Spinal cord (tissue), 10 donors: Measurements from ENCODE around the gene SNRNP27. TPM values are rescaled to one million over a fixed set of nuclear protein-coding genes. Genes with fewer than 3 reads are reported as not detected.
"Not testable (repeated sequence)": the region's sequence is repeated elsewhere in the genome, so short reads cannot be mapped to it uniquely, and the experiment has no call there.

Experiments used
- DNase-seq, 6 donors: peaks; one replicate each; pipeline versions ENCODE4 v3.0.0 to v3.0.0-alpha.2; 2013 to 2015; ENCODE audit warnings: low spot score in 6 of 6, low read depth in 4 of 6
- H3K27ac ChIP-seq: one replicate; pipeline ENCODE4 v1.5.1; 2013; ENCODE audit warnings: low read depth, low read length, control low read depth
- H3K27me3 ChIP-seq: one replicate; pipeline ENCODE4 v1.6.1; 2013; ENCODE audit warnings: low read length; ENCODE audit not compliant: control insufficient read depth, insufficient read depth
- H3K36me3 ChIP-seq: one replicate; pipeline ENCODE4 v1.6.1; 2013; ENCODE audit warnings: low read length; ENCODE audit not compliant: control insufficient read depth, insufficient read depth
- H3K4me1 ChIP-seq: one replicate; pipeline ENCODE4 v1.6.1; 2013; ENCODE audit warnings: low read length; ENCODE audit not compliant: control insufficient read depth, insufficient read depth
- H3K4me3 ChIP-seq: one replicate; pipeline ENCODE4 v1.5.1; 2013; ENCODE audit warnings: low read depth, low read length, control low read depth
- H3K9me3 ChIP-seq: one replicate; pipeline ENCODE4 v1.6.1; 2013; ENCODE audit warnings: low read length; ENCODE audit not compliant: control insufficient read depth, insufficient read depth
- WGBS: methylation state at CpG from one replicate; pipeline ENCODE4 v1.1.5; 2013; ENCODE audit warnings: missing lambda C conversion rate; ENCODE audit not compliant: insufficient coverage; 5-methylcytosine and 5-hydroxymethylcytosine counted together
- polyA plus RNA-seq, 2 donors: library from polyadenylated mRNA; unstranded; fragments of 120-200 nt; gene quantifications; one replicate each; pipeline ENCODE4 v1.2.1, GENCODE V29; 2013; ENCODE audit not compliant: insufficient read length in 2 of 2
- total RNA-seq, 2 donors: library from RNA; depleted of rRNA in 1 of 2; stranded (reverse); fragments of 120-200 nt in 1 of 2; fragments of >200 nt in 1 of 2; gene quantifications; one replicate each; pipeline versions ENCODE4 v1.2.3 to v1.2.4, GENCODE V29; 2013 to 2014
- donor health status: healthy.

SNRNP27 gene
- total and polyA plus RNA-seq, 4 donors = 57.0 to 95.8 (median 80.4) TPM

GRCh38 chr2:69888451-69888850, 5.3 kb upstream of the SNRNP27 start:
- WGBS = no CpG with 5 or more reads among the region's 4 CpGs
- H3K4me3 ChIP-seq = no peak overlapping the region
- H3K27ac ChIP-seq = no peak overlapping the region
- H3K36me3 ChIP-seq = no peaks in the 10 kb centered on the region
- H3K27me3 ChIP-seq = no peaks in the 10 kb centered on the region
- no peaks in the 10 kb centered on the region for H3K4me1 ChIP-seq
- DNase-seq = no peak
- no peaks in the 10 kb centered on the region for H3K9me3 ChIP-seq

GRCh38 chr2:69889302-69889701, 4.5 kb upstream of the SNRNP27 start:
- no peak for DNase-seq
- Histone ChIP-seq H3K9me3 (no peaks in the 10 kb centered on the region), H3K36me3 (no peaks in the 10 kb centered on the region), H3K27me3 (no peaks in the 10 kb centered on the region), H3K27ac (no peak overlapping the region), H3K4me3 (no peak overlapping the region), H3K4me1 (no peaks in the 10 kb centered on the region)

- Histone ChIP-seq H3K4me3 (no peak overlapping the region), H3K4me1 (peaks cover 8% of the 10 kb centered on the region), H3K36me3 (peaks cover 6% of the 10 kb centered on the region), H3K27ac (no peak overlapping the region), H3K9me3 (no peaks in the 10 kb centered on the region), H3K27me3 (no peaks in the 10 kb centered on the region)
- DNase-seq = no peak
- WGBS = no CpG with 5 or more reads among the region's 1 CpG
Measured at GRCh38 chr2:69890881-69891280, 2.9 kb upstream of the SNRNP27 start.

- not testable (repeated sequence) for H3K9me3 ChIP-seq, H3K27ac ChIP-seq, DNase-seq, H3K27me3 ChIP-seq, H3K4me1 ChIP-seq
- WGBS = no CpG with 5 or more reads among the region's 7 CpGs
- Histone ChIP-seq H3K36me3 (peaks cover 17% of the 10 kb centered on the region), H3K4me3 (peak overlapping the region; percentile 96)
Measured at GRCh38 chr2:69892838-69893424, 825 bp upstream of the SNRNP27 start.

GRCh38 chr2:69894737-69895136, 981 bp downstream of the SNRNP27 start:
- DNase-seq = not testable (repeated sequence)
- 45% methylated on average over 16 of the region's 23 CpGs for WGBS

GRCh38 chr2:69902213-69902922, 8.6 kb downstream of the SNRNP27 start:
- Histone ChIP-seq H3K27me3 (no peaks in the 10 kb centered on the region), H3K9me3 (no peaks in the 10 kb centered on the region), H3K36me3 (peaks cover 41% of the 10 kb centered on the region), H3K4me3 (no peak overlapping the region), H3K4me1 (no peaks in the 10 kb centered on the region), H3K27ac (no peak overlapping the region)
- no peak for DNase-seq
- WGBS = 89% methylated on average over 6 of the region's 8 CpGs

More at GRCh38 chr2:69894737-69895136, 981 bp downstream of the SNRNP27 start:
- H3K27me3 ChIP-seq, H3K27ac ChIP-seq, H3K9me3 ChIP-seq, H3K4me1 ChIP-seq: not testable (repeated sequence)
- peak overlapping the region; percentile 96 for H3K4me3 ChIP-seq
- H3K36me3 ChIP-seq = peaks cover 27% of the 10 kb centered on the region

GRCh38 chr2:69907216-69907615, 13.5 kb downstream of the SNRNP27 start:
- Histone ChIP-seq H3K36me3 (peaks cover 23% of the 10 kb centered on the region), H3K4me1 (no peaks in the 10 kb centered on the region), H3K9me3 (no peaks in the 10 kb centered on the region), H3K4me3 (no peak overlapping the region), H3K27ac (no peak overlapping the region), H3K27me3 (no peaks in the 10 kb centered on the region)
- no peak for DNase-seq

- Histone ChIP-seq H3K36me3 (peaks cover 14% of the 10 kb centered on the region), H3K27ac (no peak overlapping the region), H3K4me3 (no peak overlapping the region), H3K9me3 (no peaks in the 10 kb centered on the region), H3K4me1 (peaks cover 11% of the 10 kb centered on the region), H3K27me3 (no peaks in the 10 kb centered on the region)
- peak in 5 of 6 donors; percentile 42 to 93 (median 65) for DNase-seq
- WGBS = no CpG with 5 or more reads among the region's 2 CpGs
Measured at GRCh38 chr2:69911985-69912563, 18.3 kb downstream of the SNRNP27 start.

GRCh38 chr2:69914164-69914949, 20.6 kb downstream of the SNRNP27 start:
- Histone ChIP-seq H3K4me3 (peak overlapping the region; percentile 70), H3K27me3 (no peaks in the 10 kb centered on the region), H3K4me1 (peaks cover 11% of the 10 kb centered on the region), H3K36me3 (peaks cover 5% of the 10 kb centered on the region), H3K27ac (peak overlapping the region; percentile 97), H3K9me3 (no peaks in the 10 kb centered on the region)
- WGBS = under 1% methylated on average over 56 of the region's 56 CpGs
- DNase-seq = peak; percentile 98 to 100 (median 100)
